PC-9 (cell line): ENCODE results near the gene CNKSR3. TPM values are rescaled to one million over a fixed set of nuclear protein-coding genes. Genes with fewer than 3 reads are reported as not detected.

Experiments used
- BruUV-seq: library from RNA; stranded (reverse); fragments of 400-500 nt; replicated peaks from 2 replicates; lab custom pipeline; 2021; lab: Mats Ljungman, UMichigan
- CTCF ChIA-PET: fragments of 300-600 bp; sonication (Branson Sonifier 250); formaldehyde crosslinking; loops from one replicate; lab custom pipeline; 2022; ENCODE audit warnings: antibody characterized with exemption; lab: Charles Lee
- POLR2A ChIA-PET: fragments of 300-600 bp; sonication (Branson Sonifier 250); formaldehyde crosslinking; loops from one replicate; lab custom pipeline; 2022; ENCODE audit warnings: antibody characterized with exemption; ENCODE audit not compliant: unreplicated experiment; lab: Charles Lee
- DNase-seq, 2 experiments: peaks; one replicate each; pipeline versions ENCODE4 v3.0.0 to v3.0.0-alpha.2; 2015 to 2022; ENCODE audit warnings: mixed read lengths in 1 of 2
- H2AFZ ChIP-seq: fragments of 200-600 bp; sonication (generic); 2 replicates; pipeline ENCODE4 v1.8.1; 2017; ENCODE audit warnings: antibody characterized with exemption
- H3F3A ChIP-seq: fragments of 200-600 bp; sonication (generic); 2 replicates; pipeline ENCODE4 v1.8.1; 2017; ENCODE audit warnings: antibody characterized with exemption, mild to moderate bottlenecking, low read depth; ENCODE audit not compliant: insufficient read depth
- H3K27ac ChIP-seq: fragments of 200-600 bp; sonication (generic); 2 replicates; pipeline ENCODE4 v1.6.1; 2016; ENCODE audit warnings: mixed run types
- H3K27me3 ChIP-seq: fragments of 200-600 bp; sonication (generic); 2 replicates; pipeline ENCODE4 v1.6.1; 2016; ENCODE audit warnings: low read depth, mixed run types; ENCODE audit not compliant: insufficient read depth
- H3K36me3 ChIP-seq: fragments of 200-600 bp; sonication (generic); 2 replicates; pipeline ENCODE4 v1.6.1; 2016; ENCODE audit warnings: low read depth, mixed run types
- H3K4me1 ChIP-seq: fragments of 200-600 bp; sonication (generic); replicated peaks from 2 replicates; pipeline ENCODE4 v1.6.1; 2016; ENCODE audit warnings: mixed run types; ENCODE audit not compliant: insufficient read depth
- H3K4me2 ChIP-seq: fragments of 200-600 bp; sonication (generic); 2 replicates; pipeline ENCODE4 v1.6.1; 2017; ENCODE audit warnings: mixed run types
- H3K4me3 ChIP-seq: fragments of 200-600 bp; sonication (generic); 2 replicates; pipeline ENCODE4 v1.6.1; 2016; ENCODE audit warnings: mixed run types
- H3K79me2 ChIP-seq: fragments of 200-600 bp; sonication (generic); 2 replicates; pipeline ENCODE4 v1.6.1; 2017; ENCODE audit warnings: low read depth, mixed run types
- H3K9me2 ChIP-seq: fragments of 200-600 bp; sonication (generic); 2 replicates; pipeline ENCODE4 v1.8.1; 2017; ENCODE audit warnings: mild to moderate bottlenecking; ENCODE audit not compliant: insufficient read depth
- H3K9me3 ChIP-seq: fragments of 200-600 bp; sonication (generic); 2 replicates; pipeline ENCODE4 v1.8.1; 2016; ENCODE audit warnings: low read depth; ENCODE audit not compliant: insufficient read depth
- H4K20me1 ChIP-seq: fragments of 200-600 bp; sonication (generic); 2 replicates; pipeline ENCODE4 v1.8.1; 2017; ENCODE audit not compliant: insufficient read depth
- EZH2 ChIP-seq: fragments of 200-600 bp; sonication (generic); IDR thresholded peaks from 2 replicates; pipeline ENCODE4 v1.8.0; 2017; ENCODE audit warnings: antibody characterized with exemption, low read depth
- intact Hi-C: fragments of 100-400 bp; cut with micrococcal nuclease; formaldehyde crosslinking; loops from one replicate; pipeline ENCODE4 v1.10.0; 2022; ENCODE audit not compliant: unreplicated experiment
- total RNA-seq: library from RNA; stranded (reverse); gene quantifications from 2 replicates; pipeline ENCODE4 v1.2.3, GENCODE V29; 2021
- TF ChIP-seq, protein P1 (sequence below): fragments of 200-600 bp; sonication (generic); conservative IDR thresholded peaks from 2 replicates; pipeline ENCODE4 v1.6.1; 2017; ENCODE audit warnings: mixed run types, antibody characterized with exemption, mild to moderate bottlenecking, moderate library complexity

CNKSR3 gene
- total RNA-seq, 1 experiment from 2014 or later, result 4.7 TPM

GRCh38 chr6:154379585-154379984 lies 130.9 kb downstream of the CNKSR3 start:
- H3K9me3 ChIP-seq, result no peaks in the 10 kb centered on the region
- CTCF ChIA-PET, result no interaction called here
- no TSS peak for BruUV-seq

GRCh38 chr6:154378518-154378917 lies 132.0 kb downstream of the CNKSR3 start:
- Histone ChIP-seq H3K9me2 (no peaks in the 10 kb centered on the region), H3K27ac (no peak overlapping the region), H3K4me2 (no peak overlapping the region), H3K4me1 (peaks cover 5% of the 10 kb centered on the region; the same call in 1 of the 2 replicates), H3K9me3 (no peaks in the 10 kb centered on the region), H3K79me2 (no peaks in the 10 kb centered on the region), H2AFZ (no peak overlapping the region), H3F3A (peaks cover 6% of the 10 kb centered on the region; the same call in 1 of the 2 replicates), H4K20me1 (no peaks in the 10 kb centered on the region), H3K4me3 (no peak overlapping the region), H3K36me3 (no peaks in the 10 kb centered on the region), H3K27me3 (no peaks in the 10 kb centered on the region)
- BruUV-seq, result no TSS peak
- TF ChIP-seq, protein P1, sequence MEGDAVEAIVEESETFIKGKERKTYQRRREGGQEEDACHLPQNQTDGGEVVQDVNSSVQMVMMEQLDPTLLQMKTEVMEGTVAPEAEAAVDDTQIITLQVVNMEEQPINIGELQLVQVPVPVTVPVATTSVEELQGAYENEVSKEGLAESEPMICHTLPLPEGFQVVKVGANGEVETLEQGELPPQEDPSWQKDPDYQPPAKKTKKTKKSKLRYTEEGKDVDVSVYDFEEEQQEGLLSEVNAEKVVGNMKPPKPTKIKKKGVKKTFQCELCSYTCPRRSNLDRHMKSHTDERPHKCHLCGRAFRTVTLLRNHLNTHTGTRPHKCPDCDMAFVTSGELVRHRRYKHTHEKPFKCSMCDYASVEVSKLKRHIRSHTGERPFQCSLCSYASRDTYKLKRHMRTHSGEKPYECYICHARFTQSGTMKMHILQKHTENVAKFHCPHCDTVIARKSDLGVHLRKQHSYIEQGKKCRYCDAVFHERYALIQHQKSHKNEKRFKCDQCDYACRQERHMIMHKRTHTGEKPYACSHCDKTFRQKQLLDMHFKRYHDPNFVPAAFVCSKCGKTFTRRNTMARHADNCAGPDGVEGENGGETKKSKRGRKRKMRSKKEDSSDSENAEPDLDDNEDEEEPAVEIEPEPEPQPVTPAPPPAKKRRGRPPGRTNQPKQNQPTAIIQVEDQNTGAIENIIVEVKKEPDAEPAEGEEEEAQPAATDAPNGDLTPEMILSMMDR, result no peak
- TF ChIP-seq EZH2, result no peak
- ChIA-PET POLR2A (no interaction called here), CTCF (no interaction called here)
- no peak for DNase-seq
- intact Hi-C loops, result loop anchor here (10.0 kb wide), 2 partner anchors 224 to 594 kb away; no protein-coding TSS in a partner anchor

More at GRCh38 chr6:154379585-154379984, 130.9 kb downstream of the CNKSR3 start:
- peaks cover 5% of the 10 kb centered on the region; the same call in 1 of the 2 replicates for H3K4me1 ChIP-seq
- peaks cover 6% of the 10 kb centered on the region; the same call in 1 of the 2 replicates for H3F3A ChIP-seq
- POLR2A ChIA-PET, result no interaction called here
- H3K27me3 ChIP-seq, result no peaks in the 10 kb centered on the region
- intact Hi-C loops, result loop anchor here (10.0 kb wide), 2 partner anchors 225 to 595 kb away; no protein-coding TSS in a partner anchor
- H3K36me3 ChIP-seq, result no peaks in the 10 kb centered on the region
- no peaks in the 10 kb centered on the region for H3K9me2 ChIP-seq
- no peak overlapping the region for H2AFZ ChIP-seq
- no peak overlapping the region for H3K4me3 ChIP-seq
- no peak overlapping the region for H3K4me2 ChIP-seq
- H3K27ac ChIP-seq, result no peak overlapping the region
- TF ChIP-seq, protein P1, result no peak
- no peak for TF ChIP-seq EZH2
- H3K79me2 ChIP-seq, result no peaks in the 10 kb centered on the region
- DNase-seq, result no peak
- no peaks in the 10 kb centered on the region for H4K20me1 ChIP-seq

DNA sequence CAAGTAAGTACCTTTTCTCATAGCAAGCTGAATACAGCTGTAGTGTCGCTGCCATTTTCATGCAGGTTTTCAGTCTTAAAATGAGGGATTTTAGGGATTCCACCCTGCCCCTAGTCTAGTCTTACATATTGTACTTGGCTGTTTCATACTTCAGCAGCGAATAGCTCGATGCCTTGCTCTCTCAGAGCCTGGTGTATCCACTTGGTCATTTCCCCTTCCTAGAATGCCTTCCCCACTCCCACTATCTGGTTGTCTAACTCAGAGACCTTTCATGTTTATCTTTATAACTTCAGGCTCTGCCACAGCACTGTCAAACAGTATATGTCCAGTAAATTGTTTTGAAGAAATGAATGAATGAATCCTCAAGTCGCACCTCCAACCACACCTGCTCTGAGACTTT lies 132.8 kb downstream of the CNKSR3 start:
- H2AFZ ChIP-seq, result no peak overlapping the region
- ChIA-PET CTCF (no interaction called here), POLR2A (interaction anchor here (0.7 kb wide), 1 partner anchor 97 kb away, joined by 3 read pairs; no protein-coding TSS in a partner anchor)
- intact Hi-C loops, result loop anchor here (10.0 kb wide), 2 partner anchors 223 to 593 kb away; no protein-coding TSS in a partner anchor
- no peaks in the 10 kb centered on the region for H3K9me3 ChIP-seq
- 0 out of 2 replicates have a peak, but pooled peaks cover under 1% of the 10 kb centered on the region for H3K4me1 ChIP-seq
- H3K9me2 ChIP-seq, result no peaks in the 10 kb centered on the region
- no peak overlapping the region for H3K27ac ChIP-seq
- H3K4me2 ChIP-seq, result no peak overlapping the region
- H3K36me3 ChIP-seq, result no peaks in the 10 kb centered on the region
- DNase-seq, result no peak
- H3K27me3 ChIP-seq, result no peaks in the 10 kb centered on the region
- no peaks in the 10 kb centered on the region for H4K20me1 ChIP-seq
- H3F3A ChIP-seq, result peaks cover 1% of the 10 kb centered on the region; the same call in 1 of the 2 replicates
- BruUV-seq, result no TSS peak
- no peak for TF ChIP-seq EZH2
- TF ChIP-seq, protein P1, result no peak
- no peak overlapping the region for H3K4me3 ChIP-seq
- no peaks in the 10 kb centered on the region for H3K79me2 ChIP-seq
